Stimulated activated CD8-positive, alpha-beta memory T cell treated with anti-CD3 and anti-CD28 coated beads, Interleukin-7, amount 100 ng/mL, for 4 hours (primary cell): ENCODE results near the gene CALML3.

Source experiments
- DNase-seq, 2 donors: peaks; one replicate each; pipeline ENCODE4 v3.0.0-alpha.2; 2020; ENCODE audit warnings: low read depth in 2 of 2

CALML3 gene

DNA sequence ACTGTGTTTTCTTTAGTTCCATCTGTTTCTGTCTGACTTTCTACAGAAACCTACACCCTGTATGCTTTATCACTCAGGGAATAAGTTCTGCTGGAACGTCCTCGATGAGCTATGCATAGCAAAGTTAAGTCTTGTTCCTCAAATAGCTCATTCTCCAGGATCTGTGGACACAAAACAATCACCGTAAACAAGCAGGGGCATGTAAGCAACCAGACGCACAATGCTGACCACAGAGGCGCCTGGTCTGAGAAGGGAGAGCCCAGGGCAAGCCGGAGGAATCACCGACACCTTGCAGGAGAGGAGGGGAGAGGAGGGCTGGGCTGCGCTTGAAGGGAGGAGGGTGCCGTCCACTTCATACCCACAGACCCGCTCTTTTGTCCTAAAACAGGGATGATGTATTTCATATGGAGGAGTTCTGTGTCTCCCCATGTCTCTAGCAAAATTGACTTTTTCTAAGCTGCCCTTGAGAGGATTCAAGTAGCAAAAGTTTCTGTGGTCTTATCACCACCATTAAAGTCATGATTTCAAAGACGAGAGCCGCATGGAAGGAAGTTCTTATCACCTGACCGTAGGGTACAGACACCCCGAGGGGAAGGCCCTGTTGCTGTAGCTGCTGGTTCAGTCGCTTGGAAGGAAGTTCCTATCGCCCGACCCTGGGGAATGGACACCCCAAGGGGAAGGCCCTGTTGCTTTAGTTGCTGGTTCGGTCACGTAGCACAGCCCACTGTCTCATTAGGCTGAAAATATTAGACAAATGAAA is 14.3 kb downstream of the CALML3 start:
- DNase-seq: no peak

- no peak for DNase-seq
Observed at GRCh38 chr10:5540080-5540479, 15.3 kb downstream of the CALML3 start.

DNA sequence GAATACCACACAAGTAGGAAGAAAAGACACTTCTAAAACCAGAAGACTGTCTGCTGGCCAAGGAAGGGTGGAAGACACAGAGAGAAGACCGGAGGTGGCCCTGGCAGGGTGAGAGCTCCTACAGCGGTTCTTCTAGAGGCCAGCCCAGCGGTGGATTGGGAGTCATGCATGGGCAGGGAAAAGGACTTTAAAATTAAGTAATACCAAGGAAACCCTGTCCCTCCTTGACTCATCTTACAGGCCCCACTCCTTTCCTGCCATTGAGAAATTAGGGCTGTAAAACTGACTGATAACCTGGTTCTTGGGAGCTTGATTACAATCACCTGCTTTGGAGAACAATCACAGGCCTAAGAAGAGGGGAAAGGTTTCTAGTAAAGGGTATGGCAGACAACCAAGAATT is 16.1 kb downstream of the CALML3 start:
- no peak for DNase-seq

- no peak for DNase-seq
Observed at GRCh38 chr10:5542100-5542499, 17.3 kb downstream of the CALML3 start.

DNA sequence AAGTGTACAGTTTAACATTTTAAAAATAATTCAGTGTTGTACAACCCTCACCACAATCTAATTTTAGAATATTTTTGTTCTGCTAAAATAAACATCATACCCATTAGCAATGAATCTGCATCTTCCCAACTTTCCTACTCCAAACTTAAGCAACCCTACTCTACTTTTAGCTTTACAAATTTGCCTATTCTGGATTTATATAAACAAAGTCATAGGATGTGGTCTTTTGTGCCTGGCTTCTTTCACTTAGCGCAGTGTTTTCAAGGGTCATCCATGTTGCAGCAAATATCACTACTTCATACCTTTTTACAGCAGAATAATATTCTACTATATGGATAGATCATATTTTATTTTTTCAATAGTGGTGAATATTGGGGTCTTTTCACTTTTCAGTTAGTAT is 18.9 kb downstream of the CALML3 start:
- DNase-seq: no peak

- no peak for DNase-seq
Observed at GRCh38 chr10:5544216-5544805, 19.6 kb downstream of the CALML3 start.

GRCh38 chr10:5545011-5545410 is 20.2 kb downstream of the CALML3 start:
- DNase-seq: no peak

DNA sequence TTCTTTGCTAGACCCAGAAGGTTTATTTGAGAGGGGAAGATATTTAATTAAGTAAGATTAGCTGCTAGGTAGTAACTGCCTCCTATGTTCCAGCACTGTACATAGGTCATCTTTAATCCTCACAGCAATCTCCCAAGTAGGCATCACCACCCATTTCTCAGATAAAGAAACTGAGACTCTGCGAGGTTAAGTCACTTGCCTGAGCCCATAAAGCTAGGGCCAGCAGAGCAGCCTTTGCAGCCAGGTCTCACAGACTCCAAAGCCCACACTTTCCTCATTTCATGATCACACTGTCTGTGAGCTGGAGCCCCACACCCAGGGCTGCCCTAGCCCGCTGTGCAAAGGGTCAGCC is 20.6 kb downstream of the CALML3 start:
- no peak for DNase-seq

DNA sequence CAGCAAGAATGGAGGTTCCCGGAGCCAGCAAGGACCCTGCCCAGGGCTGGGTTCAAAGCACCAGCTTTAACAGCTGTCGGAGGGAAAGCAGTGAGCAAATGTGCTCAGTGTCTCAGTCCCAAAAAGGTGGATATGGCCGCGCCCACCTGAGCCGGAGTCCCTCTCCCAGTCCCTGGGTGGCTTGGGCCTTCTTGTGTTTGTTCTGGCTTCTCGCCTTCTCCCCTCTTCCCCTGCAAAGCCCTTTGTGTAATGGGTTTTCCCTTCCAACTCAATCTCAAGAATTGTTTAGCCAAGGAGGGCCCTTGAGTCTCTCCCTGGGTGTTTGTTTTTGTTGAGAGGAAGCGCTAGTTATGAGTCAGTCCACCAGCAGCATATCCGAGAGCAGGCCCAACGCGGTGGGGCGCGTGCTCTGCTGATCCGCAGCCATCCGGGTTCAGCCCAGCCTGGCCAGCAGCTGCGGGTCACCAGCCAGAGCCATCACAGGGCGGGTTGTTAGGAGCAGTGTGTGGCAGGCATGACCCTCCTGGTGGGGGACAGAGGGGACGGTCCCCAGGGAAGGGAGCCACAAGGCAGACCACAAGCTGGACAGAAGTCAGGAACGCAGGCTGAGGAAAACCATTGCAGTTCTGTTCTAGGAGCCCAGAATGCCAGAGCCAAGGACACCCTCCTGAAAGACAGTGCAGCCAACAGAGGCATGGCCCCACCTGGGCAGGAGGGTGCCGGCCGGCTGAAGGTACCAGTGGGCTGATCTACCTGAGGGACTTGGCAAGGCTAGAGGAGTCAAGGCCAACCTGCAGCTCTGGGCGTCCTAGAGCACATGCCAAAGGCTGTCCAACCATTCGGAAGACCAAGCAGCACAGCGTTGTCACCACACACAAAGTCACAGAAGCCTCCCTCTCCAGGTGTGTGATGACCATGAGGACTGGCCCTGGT is 21.3 kb downstream of the CALML3 start:
- no peak for DNase-seq

- no peak for DNase-seq
Observed at GRCh38 chr10:5546891-5547680, 22.3 kb downstream of the CALML3 start.

DNA sequence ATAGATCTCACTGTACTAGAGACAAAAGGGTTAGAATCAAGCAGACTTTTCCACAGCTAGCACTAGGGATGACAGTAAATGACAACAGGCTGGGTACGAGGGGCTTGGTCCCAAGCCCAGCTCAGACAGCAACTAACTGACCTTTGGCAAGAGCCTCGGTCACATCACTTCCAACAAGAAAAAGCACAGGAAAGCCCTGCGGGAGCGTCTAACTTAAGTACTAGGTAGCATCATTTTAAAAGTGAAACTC is 22.8 kb downstream of the CALML3 start:
- no peak for DNase-seq

GRCh38 chr10:5547931-5548660 is 23.3 kb downstream of the CALML3 start:
- DNase-seq: no peak

GRCh38 chr10:5549462-5550249 is 24.9 kb downstream of the CALML3 start:
- no peak for DNase-seq

- no peak for DNase-seq
Observed at GRCh38 chr10:5550250-5550545, 25.4 kb downstream of the CALML3 start.

DNA sequence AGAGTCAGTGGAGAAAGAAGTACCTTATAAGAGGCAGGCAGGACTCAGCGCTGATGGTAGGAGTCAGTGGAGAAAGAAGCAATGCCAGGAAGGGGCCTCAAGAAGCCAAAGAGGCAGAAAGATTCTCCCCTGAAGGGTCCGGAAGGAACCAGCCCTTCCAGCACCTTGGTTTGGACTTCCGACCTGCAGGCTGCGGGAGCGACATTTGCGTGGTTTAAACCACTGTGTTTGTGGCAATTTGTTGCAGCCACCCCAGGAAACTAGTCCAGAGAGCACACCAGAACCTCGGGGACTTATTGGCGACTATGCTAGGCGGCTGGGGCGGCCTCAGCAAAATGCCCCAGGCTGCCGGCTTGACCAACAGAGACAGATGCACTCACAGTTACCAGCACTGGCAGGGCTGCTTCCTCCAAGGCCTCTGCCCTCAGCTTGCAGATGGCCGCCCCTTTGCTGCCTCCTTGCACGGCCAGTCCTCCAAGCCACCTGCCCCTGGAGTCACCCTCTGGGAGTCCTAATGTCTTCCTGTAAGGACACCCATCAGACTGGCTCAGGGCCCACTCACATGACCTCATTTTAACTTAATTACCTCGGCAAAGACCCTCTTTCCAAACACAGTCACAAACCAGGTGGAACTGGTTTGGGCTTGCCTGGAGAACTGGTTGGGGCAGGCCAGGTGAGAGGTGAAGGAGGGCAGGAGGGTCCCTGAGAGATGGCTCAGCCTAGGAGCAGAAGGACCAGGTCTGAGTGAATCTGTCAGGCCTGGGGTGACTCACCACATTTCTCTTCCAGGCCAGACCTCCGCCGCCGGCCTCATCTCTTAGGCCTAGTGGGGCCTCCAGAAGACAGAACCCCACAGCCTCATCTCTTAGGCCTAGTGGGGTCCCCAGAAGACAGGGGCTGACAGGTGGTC is 26.1 kb downstream of the CALML3 start:
- DNase-seq: no peak

DNA sequence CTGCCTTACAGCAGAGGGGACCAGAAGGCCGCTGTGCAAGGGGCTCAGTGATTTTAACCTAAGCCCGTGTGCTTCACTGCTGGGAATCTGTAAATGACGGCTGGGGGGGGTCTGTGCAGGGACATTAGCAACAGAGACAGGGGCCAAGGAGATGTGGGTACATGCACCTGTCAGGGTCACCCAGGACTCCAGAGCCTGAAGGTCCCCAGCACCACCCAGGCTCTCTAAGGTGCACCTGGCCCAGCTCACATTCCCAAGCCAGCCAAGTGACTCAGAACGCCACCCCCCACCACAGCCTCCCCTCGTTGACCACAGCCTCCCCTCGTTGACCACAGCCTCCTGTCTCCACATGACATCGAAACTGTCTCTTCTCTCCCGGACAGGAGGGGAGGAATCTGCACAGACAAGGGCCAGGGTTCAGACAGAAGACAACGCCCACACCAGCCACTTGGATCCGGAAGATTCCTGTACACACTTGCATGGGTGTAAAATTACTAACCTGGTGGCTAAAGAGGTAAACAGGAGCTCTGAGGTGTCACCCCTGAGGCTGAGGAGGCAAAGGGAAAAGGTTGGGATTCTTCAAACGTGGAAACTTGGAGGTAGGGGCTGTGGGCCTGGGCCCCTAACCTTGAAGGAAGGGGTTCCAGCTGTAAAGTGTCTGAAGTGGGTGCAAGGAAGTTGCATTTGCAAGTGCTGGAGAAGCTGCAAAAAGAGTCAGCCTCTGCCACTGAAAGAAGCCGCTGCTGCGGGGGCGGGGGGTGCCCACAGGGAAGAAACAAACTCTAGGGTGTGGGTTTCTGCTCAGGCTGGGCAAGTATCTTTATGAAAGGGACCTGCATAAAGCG is 27.0 kb downstream of the CALML3 start:
- peak; percentile 40 to 53 for DNase-seq

DNA sequence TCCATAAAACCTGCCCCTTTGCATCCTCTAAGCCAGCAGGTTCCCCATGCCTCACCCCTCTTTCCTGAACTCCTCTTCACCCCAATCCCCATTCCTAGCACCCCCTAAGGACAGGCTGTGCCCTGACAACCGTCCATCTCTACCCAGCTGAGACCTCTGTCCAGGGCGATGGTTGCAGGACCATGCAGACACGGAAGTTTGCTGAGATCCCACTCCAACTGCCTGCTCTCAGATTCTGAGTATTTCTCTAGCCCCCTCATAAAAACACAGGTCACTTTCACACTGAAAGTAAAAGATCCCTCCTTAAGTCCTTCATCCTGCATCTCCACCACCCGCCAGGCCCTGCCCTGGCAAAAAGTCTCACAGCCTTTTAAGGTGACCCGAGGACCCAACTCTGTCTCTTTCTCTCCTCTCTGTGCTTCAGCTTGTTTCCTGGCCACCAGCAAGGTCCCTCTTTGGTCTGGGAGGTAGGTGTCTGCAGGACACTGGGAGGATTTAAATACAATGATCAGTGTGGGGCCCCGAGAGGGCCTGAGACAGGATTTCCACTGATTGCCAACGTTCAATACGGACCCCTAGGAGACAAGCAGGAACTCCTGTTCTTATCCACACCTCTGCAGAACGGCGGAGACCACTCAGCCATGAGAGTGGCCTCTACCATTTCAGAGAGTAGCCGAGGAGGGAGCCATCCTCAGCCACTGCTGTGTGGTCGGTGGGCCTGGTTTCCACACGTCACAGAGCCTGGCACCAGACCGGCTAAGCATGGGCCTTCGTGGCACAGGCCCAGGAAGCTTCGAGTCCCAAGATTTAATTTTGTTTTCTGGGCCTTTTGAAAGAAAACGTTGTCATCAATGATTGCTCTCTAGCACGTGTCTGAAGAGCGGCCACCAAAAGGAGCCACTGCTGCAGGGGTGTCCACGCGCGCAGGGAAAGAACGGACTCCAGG is 27.9 kb downstream of the CALML3 start:
- DNase-seq: no peak
